ENCODE measurements around the gene ENO3.

ENO3 gene

GRCh38 chr17:4936436-4936835 lies 14.5 kb upstream of the ENO3 start:
- CTCF ChIA-PET, result no interaction called here
- POLR2A ChIA-PET (ENCODE audit: low non-redundant PET), result no interaction called here
- TF ChIP-seq CTCF (conservative IDR thresholded peaks at IDR 0.05; ENCODE audit: low read depth), result no peak
- H3K27ac ChIP-seq, result peak overlapping the region; percentile 98
- DNase-seq (ENCODE audit: low spot score), result no peak

- no peak for TF ChIP-seq CTCF (conservative IDR thresholded peaks at IDR 0.05; ENCODE audit: low read depth)
- ChIA-PET POLR2A (ENCODE audit: low non-redundant PET) (no interaction called here), CTCF (no interaction called here)
- DNase-seq (ENCODE audit: low spot score), result no peak
- peak overlapping the region; percentile 98 for H3K27ac ChIP-seq
Observed at GRCh38 chr17:4937553-4937952, 13.4 kb upstream of the ENO3 start.

GRCh38 chr17:4938069-4938491 lies 12.8 kb upstream of the ENO3 start:
- POLR2A ChIA-PET (ENCODE audit: low non-redundant PET), result no interaction called here

GRCh38 chr17:4938688-4939545 lies 12.0 kb upstream of the ENO3 start:
- no peak for TF ChIP-seq CTCF (conservative IDR thresholded peaks at IDR 0.05; ENCODE audit: low read depth)
- H3K27ac ChIP-seq, result peak overlapping the region; percentile 98
- DNase-seq (ENCODE audit: low spot score), result no peak
- CTCF ChIA-PET, result interaction anchor here (0.6 to 1.3 kb wide), 2 partner anchors 30 to 49 kb away, joined by 3 to 7 read pairs; partner anchors contain the start of gene CAMTA2
- POLR2A ChIA-PET (ENCODE audit: low non-redundant PET), result interaction anchor here (0.8 to 2.6 kb wide), 4 partner anchors 28 to 59 kb away, joined by 3 to 18 read pairs (median 7); partner anchors contain the start of genes INCA1, KIF1C and SPAG7

More at GRCh38 chr17:4938069-4938491, 12.8 kb upstream of the ENO3 start:
- DNase-seq (ENCODE audit: low spot score), result no peak
- no peak for TF ChIP-seq CTCF (conservative IDR thresholded peaks at IDR 0.05; ENCODE audit: low read depth)
- CTCF ChIA-PET, result interaction anchor here (1.3 kb wide), 1 partner anchor 29 kb away, joined by 7 read pairs; no protein-coding TSS in a partner anchor
- peak overlapping the region; percentile 98 for H3K27ac ChIP-seq

- no peak for TF ChIP-seq CTCF (conservative IDR thresholded peaks at IDR 0.05; ENCODE audit: low read depth)
- POLR2A ChIA-PET (ENCODE audit: low non-redundant PET), result interaction anchor here (0.6 to 2.6 kb wide), 7 partner anchors 9 to 149 kb away, joined by 3 to 18 read pairs (median 4); partner anchors contain the start of genes INCA1, KIF1C, PFN1 and SPAG7
- DNase-seq (ENCODE audit: low spot score), result no peak
- H3K27ac ChIP-seq, result peak overlapping the region; percentile 98
- CTCF ChIA-PET, result interaction anchor here (0.6 to 1.0 kb wide), 3 partner anchors 31 to 51 kb away, joined by 3 to 9 read pairs (median 4); partner anchors contain the start of gene CAMTA2
Observed at GRCh38 chr17:4939546-4939795, 11.4 kb upstream of the ENO3 start.

- POLR2A ChIA-PET (ENCODE audit: low non-redundant PET), result interaction anchor here (0.6 to 2.6 kb wide), 7 partner anchors 9 to 149 kb away, joined by 3 to 18 read pairs (median 4); partner anchors contain the start of genes INCA1, KIF1C, PFN1 and PSMB6
- CTCF ChIA-PET, result interaction anchor here (0.6 to 1.0 kb wide), 3 partner anchors 31 to 50 kb away, joined by 3 to 9 read pairs (median 4); partner anchors contain the start of gene CAMTA2
Observed at GRCh38 chr17:4939796-4940554, 10.9 kb upstream of the ENO3 start, which contains the start of the genes RNF167 and SLC25A11. Gene RNF167, plus strand, starts transcription at chr17:4940268. Its CDS starts 642 bp downstream, at chr17:4940910. Gene SLC25A11, minus strand, starts transcription at chr17:4940046. Its CDS starts 136 bp downstream, at chr17:4939910.

More at GRCh38 chr17:4939796-4940554, 10.9 kb upstream of the ENO3 start, which contains the start of the genes RNF167 and SLC25A11:
- H3K27ac ChIP-seq, result peak within 1 kb of the TSS; percentile 98
- DNase-seq (ENCODE audit: low spot score), result peak; percentile 98
- no peak for TF ChIP-seq CTCF (conservative IDR thresholded peaks at IDR 0.05; ENCODE audit: low read depth)
